Germinal center (tissue), 1 donor: ENCODE data around the gene AGBL4.
"Not testable (repeated sequence)": the region's sequence is repeated elsewhere in the genome, so short reads cannot be mapped to it uniquely, and the experiment has no call there.

Source experiments
- DNase-seq: peaks from one replicate; pipeline ENCODE4 v3.0.0; 2012; ENCODE audit warnings: mixed read lengths, low spot score

The AGBL4 gene

DNA sequence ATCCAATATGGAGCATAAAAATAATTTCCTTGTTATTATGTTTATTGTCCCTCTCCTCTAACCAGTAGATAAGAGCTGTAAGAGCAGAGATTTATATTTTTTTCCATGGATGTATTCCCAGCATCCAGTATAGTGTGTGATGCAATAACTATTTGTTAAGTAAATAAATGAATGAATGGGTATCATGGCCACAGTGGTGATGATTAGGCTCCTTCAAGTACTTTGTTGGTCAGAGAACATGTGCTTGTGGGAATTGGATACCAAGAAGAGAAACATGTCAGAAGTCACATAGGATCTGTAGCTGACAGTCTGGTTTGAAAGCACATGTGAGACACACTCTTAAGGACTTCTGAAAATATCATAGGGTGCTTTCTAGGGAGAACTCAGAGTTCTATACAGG is 588.5 kb downstream of the AGBL4 start:
- DNase-seq: no peak

DNA sequence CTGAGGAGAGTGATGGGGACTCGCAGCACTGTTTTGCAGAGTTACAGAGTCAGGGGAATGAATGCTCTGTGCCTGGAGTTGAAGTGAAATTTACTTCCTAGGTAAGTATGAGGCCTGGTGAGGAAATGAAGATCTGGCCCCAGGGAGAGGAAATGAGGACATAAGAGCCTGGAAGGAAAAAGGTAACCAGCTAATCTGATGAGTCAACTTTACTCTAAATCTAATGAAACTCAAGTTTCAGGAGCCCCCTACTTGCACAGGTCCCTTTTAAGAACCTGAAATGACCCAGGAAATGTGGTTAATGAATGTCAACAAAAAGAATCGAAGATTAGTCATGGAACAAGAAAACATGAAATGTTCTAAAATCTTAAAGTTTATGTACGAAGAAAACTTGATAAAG is 599.0 kb downstream of the AGBL4 start:
- DNase-seq: no peak

DNA sequence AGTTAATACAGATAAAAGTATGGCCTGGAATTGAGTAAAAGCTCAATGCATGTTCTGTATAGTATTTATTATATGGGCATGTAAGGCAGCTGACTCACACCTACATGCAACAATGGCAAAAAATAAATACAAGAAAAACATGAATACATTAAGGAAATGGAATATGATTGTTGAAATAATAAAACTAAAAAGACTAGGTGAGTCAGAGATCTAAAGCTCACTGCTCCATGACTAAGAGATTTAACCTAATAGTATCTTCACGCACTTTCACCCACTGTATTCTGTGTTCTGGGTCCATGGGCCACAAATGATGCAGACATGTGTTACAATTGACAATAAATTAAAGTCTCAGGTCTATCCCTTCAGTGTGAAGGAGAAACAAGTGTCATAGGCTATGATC is 607.0 kb downstream of the AGBL4 start:
- no peak for DNase-seq

DNA sequence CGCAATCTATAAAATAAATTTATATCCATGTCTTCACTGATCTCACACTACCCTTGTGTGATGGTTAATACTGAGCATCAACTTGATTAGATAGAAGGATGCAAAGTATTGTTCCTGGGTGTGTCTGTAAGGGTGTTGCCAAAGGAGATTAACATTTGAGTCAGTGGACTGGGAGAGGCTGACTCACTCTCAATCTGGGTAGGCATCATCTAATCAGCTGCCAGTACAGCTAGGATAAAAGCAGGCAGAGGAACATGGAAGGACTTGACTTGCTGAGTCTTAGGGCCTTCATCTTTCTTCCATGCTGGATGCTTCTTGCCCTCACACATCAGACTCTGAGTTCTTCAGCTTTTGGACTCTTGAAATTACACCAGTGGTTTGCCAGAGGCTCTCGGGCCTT is 615.4 kb downstream of the AGBL4 start:
- DNase-seq: no peak

DNA sequence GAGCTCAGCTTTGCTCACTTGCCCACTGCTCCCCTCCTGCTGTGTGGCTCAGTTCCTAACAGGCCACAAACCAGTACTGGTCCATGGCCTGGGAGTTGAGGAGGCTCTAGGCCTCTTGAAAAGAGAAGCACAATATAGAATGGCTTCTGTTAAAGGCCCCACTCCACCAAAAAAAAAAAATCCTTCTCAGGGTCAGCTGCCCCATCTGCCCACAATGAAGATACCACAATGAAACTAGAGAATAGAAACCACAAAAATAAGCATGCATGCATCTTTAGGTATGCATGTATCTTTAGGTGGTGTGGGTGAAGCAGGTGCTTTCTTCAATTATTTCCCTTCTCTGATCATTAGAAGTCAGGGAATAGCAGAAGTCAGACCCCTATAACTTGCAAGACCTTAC is 626.7 kb downstream of the AGBL4 start:
- no peak for DNase-seq

DNA sequence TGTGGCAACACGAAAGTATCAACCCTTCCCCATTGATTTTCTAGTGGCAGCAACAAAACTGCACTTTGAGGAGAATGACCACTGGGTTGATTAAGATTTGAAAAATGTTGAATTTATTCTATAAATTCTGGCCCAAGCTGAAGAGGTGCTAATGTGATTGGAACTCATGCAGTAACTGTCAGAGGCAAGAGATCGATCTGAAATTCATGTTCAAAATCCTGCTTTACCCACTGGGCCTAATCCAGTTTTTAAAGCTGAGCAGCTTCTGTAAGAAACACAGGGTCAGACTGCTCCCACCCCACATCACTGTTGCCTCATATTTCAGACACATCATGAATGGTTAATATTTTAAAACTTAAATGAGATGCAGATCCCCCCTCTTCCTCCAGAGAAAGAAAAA is 629.6 kb downstream of the AGBL4 start:
- DNase-seq: no peak

DNA sequence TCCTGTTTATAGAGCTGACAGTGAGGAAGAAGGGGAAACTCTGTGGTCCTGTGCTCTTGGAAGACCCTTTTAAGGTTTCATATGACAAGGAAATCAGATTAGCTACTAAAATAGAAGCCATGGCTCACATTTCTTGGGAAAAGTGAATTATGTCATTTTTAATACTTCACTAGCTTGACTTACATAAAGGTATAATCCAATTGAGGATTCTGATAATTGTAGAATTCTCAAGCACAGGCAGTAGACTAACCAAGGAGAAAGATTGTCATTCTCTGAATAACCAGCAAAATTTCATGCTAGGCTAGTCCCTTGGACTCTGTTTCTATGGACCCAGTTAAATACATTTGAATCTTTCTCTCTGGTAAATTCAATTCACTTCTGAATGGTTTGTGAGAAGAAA is 634.1 kb downstream of the AGBL4 start:
- DNase-seq: no peak

DNA sequence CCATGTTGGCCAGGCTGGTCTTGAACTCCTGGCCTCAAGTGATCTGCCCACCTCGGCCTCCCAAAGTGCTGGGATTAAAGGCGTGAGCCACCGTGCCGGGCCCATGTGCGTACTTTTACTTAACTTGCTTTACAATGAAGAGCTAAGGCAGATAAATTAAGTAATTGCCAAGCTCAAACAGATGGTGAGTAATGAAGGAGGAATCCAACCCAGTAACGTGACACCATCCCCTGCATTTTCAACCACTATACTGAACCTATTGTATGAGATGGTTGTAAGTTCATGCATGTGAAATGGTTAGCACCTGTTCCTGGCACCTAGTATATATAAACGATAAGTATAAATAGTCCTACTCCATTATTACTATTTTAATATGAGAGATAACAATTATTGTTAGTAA is 659.1 kb downstream of the AGBL4 start:
- DNase-seq: no peak

DNA sequence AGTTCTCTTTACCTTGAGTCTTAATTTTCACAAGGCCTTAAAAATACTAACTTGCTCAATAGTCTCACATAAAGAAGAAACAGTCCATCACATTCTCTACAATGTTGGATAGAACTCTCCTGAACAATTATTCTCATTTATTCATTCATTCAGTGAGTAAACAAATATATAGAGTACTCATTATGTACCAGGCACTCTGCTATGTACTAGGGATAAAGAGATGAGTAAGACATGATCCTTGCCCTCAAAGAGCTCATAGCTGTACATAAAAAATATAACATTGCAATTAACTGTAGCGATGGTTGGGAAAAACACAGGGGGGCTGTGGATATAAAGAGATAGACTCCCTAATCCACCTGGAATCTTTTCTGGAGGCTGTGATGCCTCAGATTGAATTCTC is 660.1 kb downstream of the AGBL4 start:
- no peak for DNase-seq

DNA sequence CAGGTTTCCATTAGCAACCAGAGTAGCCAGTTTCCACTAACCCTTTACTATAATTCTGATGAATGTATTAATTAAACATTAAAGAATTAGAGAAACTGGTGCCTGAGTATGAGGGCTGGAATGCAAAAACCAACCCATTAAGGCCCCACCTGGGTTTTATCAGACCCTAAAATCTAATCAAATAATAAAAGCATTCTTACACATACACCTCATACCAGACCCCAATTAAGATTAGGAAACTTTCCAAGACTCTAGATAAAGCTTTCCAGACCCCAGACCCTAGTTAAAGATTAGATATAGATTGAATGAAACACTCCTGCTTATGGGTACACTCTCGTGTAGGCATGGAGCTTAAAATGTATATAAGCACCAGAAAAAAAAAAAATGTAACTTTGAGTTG is 665.7 kb downstream of the AGBL4 start:
- no peak for DNase-seq

DNA sequence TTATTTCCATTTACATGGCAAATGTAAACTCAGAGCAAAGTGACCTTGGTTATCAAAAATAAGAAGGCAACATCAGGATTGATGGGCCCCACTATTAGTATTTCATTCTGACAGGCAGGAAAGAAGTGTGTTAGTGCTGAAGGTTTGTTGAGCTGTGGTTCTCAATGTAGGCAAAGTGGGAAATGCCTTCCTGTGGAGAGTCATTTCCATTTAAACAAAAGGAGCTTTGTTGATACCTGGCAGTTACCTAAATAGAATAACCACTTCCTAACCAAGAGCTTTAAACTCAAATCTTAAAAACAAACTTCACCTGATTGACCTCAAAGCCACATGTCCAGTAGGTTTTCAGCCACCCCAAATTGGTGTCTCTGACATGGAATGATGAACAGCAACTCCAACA is 667.2 kb downstream of the AGBL4 start:
- DNase-seq: no peak

DNA sequence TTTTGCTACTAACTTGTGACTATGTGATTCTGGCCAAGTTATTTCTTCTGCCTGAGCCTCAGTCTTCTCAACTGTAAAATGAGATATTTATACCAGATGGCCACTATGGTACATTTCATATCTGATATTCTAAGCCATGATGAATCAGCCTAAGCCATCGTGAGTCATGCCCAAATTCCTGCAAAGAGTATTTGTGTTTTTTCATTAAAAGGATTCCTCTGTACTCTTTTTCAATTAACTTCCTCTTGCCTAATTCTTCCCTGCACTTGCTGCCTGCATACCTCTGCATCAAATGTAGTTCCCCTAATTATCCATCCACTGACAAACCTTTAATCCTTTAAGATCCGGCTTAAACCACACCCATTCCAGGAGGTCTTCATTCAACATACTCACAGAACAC is 672.0 kb downstream of the AGBL4 start:
- DNase-seq: no peak

DNA sequence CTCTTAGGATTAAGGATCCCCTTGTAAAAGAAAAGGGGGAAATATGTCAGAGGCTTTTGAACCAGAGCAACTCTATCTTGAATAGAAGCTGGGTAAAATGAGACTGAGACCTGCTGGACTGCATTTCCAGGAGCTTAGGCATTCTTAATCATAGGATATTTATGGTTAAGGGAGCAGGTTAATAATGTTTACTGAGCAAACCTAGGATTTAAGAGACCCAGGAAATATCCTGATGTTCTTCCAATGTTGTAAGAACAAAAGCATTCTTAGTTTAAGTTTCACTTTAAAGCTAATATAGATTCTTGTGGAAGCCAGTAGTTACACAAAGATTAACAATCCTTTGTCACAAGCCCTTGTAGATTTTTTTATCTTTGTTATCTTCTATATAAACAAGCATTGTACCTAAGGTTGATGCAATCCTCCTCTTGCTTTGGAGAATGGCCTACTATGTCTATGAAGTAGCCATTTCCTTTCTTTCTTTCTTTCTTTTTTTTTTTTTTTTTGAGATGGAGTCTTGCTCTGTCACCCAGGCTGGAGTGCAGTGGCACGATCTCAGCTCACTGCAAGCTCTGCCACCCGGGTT is 676.9 kb downstream of the AGBL4 start:
- no peak for DNase-seq

DNA sequence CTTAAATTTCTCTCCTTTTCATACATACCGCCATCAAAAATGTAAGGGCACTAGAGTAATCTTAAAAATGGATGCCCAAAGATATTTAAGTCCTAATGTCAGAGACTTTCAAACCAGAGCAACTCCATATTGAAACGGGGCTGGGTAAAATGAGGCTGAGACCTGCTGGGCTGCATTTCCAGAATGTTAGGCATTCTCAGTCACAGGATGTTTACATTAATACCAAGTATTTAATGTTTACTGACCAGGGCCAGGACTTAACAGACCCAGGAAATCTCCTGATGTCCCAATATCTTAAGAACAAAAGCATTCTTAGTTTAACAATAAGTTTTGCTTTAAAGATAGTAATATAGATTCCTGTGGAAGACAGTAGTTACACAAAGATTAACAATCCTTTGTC is 683.2 kb downstream of the AGBL4 start:
- DNase-seq: no peak

DNA sequence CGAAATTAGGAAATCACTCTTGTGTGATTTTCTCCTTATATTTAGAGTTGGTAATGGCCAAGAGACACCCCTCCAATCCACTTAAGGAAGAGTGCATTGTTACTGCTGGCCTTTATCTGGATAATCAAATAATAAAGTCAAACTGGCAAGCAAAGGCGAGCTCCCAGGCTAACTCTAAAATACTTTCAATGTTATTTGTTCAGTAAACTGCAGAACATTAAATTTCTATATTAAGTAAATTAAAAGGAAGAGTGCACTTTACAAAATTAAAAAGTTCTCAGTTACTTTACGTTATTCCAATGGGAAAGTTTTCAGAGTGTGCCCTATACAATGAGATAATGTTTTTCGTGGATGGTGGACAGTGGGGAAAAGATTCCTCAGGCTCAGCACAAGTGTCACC is 684.7 kb downstream of the AGBL4 start:
- DNase-seq: no peak

DNA sequence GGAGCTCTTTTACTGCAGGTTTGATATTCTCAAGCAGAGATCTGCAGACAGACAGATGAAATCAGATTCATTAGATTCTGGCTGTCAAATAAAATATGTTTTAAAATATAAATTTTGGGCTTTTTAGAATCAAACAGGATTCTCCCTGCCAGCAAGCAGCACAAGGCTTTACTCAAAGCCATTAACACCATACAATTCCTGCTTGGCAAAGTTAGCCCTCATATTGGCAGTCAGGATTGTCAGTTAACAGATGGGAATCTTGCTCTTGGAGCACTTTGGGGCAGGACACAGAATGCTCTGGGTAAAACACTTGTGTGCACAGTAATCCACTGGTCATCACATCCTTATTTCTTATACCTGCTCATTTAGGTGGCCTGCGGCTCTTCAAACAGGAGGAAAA is 686.5 kb downstream of the AGBL4 start:
- no peak for DNase-seq

DNA sequence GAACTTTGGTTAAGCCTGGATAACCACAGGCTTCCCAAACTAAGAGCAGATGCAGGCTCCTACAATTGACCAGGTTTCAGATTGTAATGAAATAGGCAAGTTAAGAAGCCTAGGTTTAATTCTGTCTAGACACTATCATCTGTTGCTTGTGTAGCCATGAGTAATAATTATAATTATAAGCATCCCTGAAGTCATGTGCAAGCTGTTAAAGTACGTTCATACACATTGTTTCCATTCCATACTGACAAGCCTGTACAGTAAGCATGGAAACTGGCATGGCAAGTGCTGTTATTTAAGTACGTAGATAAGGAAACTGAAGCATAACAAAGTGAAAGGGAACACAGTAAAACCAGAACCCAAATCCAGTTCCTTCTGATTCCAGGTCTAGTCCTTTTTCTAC is 689.8 kb downstream of the AGBL4 start:
- DNase-seq: no peak

DNA sequence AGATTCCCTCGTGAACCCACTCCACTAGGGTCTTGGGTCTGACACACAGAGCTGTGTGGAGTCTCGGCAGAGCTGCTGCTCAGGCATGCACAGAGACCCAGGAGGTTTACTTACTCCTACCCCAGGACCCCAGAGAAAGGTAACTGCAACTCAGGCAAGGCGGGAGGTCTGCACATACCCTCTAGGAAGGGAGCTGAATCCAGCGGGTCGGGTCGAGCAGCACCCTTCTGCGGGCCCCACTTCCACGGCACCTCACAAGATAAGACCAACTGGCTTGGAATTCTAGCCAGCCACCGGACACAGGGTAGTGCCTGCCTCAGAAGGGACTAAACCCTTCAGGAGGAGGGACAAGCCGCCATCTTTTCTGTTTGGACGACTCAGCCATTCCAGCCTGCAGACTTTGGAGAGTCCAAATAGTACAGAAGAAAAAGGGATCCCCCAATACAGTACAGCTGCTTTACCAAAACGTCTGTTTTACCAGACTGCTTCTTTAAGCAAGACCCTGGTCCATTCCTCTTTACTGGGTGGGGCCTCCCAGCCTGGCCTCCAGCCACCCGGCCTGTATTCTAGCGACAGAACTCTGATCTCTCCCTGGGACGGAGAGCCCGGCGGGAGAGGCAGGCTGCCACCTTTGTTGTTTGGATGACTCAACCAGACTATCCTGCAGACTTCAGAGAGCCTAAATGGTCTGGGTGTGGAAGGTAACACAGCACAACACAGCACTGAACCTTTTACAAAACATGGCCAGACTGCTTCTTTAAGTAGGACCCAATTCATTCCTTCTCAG is 692.5 kb downstream of the AGBL4 start:
- DNase-seq: no peak

DNA sequence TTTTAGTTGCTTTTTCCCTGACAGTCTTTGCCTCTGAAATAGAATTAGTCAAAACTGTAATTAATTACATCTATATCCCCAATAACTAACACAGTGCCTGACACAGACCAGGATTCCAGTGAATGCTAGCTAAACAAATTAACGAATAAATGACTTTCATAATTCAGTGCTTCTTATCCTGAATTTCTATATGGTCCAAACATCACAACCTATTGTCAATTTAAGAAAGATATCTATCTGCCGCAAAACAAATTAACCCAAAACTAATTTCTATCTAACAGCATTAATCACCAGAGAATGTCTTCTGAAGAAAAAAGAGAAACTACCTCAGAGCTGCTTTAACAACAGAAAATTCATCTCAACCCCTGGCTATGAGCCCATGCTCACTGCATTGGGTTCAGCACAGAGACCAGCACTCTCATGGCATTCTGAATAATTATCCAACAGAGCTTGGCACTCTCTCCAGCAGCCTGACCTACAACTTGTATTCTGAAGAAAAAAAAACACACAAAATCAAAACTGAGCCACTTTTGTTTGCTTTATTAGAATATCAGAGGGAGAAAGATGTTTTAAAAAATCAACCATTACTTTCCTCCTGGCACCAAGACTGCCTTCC is 699.7 kb downstream of the AGBL4 start:
- no peak for DNase-seq

DNA sequence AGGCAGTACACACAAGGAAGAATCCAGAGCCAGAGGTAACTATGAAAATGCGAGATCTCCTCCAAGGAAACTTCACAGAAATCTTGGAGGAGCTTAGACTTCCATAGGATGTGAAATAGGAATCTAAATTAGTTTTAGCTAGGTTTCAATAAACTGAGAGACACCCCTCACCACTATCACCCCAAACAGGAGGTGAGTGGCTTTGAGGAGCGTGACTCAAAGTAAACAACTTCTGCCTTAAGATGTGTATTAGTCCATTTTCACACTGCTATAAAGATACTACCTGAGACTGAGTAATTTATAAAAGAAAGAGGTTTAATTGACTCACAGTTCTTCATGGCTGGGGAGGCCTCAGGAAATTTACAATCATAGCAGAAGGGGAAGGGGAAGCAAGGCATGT is 703.3 kb downstream of the AGBL4 start:
- not testable (repeated sequence) for DNase-seq

DNA sequence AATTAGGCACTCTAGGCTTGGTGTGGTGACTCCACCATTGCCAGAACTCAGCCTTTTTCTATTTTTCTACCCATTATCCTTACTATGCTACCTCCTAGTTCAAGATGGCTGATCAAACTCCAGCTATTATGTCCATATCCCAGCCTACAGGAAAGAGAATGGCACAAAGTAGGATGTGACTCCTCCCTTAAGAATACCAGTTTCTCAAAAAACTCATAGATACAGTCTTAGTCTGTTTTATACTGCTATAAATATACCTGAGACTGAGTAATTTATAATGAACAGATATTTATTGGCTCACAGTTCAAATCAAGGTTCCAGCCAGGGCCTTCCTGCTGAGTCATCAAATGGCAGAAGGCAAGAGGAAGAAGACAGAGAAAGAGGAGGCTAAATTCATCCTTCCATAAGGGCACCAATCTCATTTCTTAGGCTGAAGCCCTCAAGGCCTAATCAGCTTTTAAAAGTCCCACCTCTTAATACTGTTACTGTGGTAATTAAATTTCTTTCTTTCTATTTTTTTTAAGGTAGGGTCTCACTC is 704.3 kb downstream of the AGBL4 start:
- DNase-seq: no peak

DNA sequence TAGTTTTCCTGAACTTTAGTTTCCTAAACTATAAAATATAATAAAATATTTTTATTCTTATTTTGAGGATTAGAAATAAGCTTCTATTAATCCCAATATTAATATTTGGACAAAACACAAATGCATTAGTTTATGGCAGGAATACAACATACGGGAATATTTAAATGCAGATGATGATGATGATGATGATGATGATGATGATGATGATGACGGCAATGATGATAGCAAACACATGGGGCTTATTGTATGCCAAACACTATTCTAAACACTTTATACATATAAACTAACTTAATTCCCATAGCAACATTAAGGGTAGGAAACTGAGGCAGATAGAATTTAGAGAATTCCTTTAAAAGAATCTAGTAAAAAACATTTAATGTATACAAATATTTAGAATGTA is 705.5 kb downstream of the AGBL4 start:
- no peak for DNase-seq

DNA sequence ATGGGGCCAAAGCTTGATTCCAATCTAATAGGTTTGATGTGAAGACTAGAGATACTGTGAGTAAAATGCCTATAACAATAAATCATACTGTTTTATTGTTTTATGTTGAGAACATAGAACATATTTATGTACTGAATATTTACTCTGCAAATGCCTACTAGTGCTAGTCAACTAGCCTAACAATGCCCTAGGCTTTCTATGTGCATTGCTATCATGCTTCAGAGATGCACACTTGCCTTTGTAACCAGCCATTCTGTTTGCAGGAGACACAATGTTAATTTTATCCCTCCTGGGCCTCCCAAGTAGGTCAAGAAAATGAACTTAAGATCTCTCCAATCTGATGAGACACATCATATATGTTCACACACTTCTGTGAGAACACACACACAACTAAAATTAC is 716.3 kb downstream of the AGBL4 start:
- no peak for DNase-seq
